WTC11 (cell line): ENCODE measurements around the gene HOMER1. TPM values are rescaled to one million over a fixed set of nuclear protein-coding genes. Genes with fewer than 3 reads are reported as not detected.

Experiments used
- ATAC-seq: fragments of 200-7000 bp; cut with Tn5 transposase; 2 replicates; pipeline ENCODE4 v1.10.0; 2021; ENCODE audit warnings: mild to moderate bottlenecking, moderate library complexity
- CTCF ChIA-PET: fragments of 300-600 bp; sonication (Branson Sonifier 250); formaldehyde crosslinking; loops from one replicate; lab custom pipeline; 2021; ENCODE audit warnings: antibody characterized with exemption; lab: Charles Lee
- POLR2A ChIA-PET: fragments of 350-600 bp; sonication (Branson Sonifier 250); formaldehyde crosslinking; loops from one replicate; lab custom pipeline; 2021; ENCODE audit warnings: antibody characterized with exemption; lab: Charles Lee
- DNase-seq: peaks from one replicate; pipeline ENCODE4 v3.0.0; 2021; ENCODE audit warnings: low spot score
- H3K27ac Mint-ChIP-seq: 2 replicates; pipeline ENCODE4 v1.8.0; 2021; ENCODE audit warnings: mixed read lengths
- H3K27me3 Mint-ChIP-seq: 2 replicates; pipeline ENCODE4 v1.8.0; 2021; ENCODE audit warnings: low read depth, mild to moderate bottlenecking, moderate library complexity, mixed read lengths
- H3K36me3 Mint-ChIP-seq: 2 replicates; pipeline ENCODE4 v1.8.0; 2021; ENCODE audit warnings: mixed read lengths
- H3K4me1 Mint-ChIP-seq: 2 replicates; pipeline ENCODE4 v1.8.0; 2022; ENCODE audit warnings: mixed read lengths
- H3K4me3 Mint-ChIP-seq: 2 replicates; pipeline ENCODE4 v1.8.0; 2021; ENCODE audit warnings: mild to moderate bottlenecking, moderate library complexity, mixed read lengths
- H3K9me3 Mint-ChIP-seq: 2 replicates; pipeline ENCODE4 v1.8.0; 2021; ENCODE audit warnings: mixed read lengths
- ARID4B ChIP-seq: sonication (generic); formaldehyde crosslinking; IDR thresholded peaks from 2 replicates; pipeline ENCODE4 v1.8.0; 2023; ENCODE audit warnings: missing genetic modification reagents, mild to moderate bottlenecking, borderline replicate concordance
- ATF1 ChIP-seq: sonication (generic); formaldehyde crosslinking; IDR thresholded peaks from 2 replicates; pipeline ENCODE4 v1.8.1; 2023; ENCODE audit warnings: mild to moderate bottlenecking, moderate library complexity, missing genetic modification reagents
- ATF3 ChIP-seq: sonication (generic); formaldehyde crosslinking; conservative IDR thresholded peaks from 2 replicates; pipeline ENCODE4 v1.8.1; 2022; ENCODE audit warnings: mild to moderate bottlenecking, missing genetic modification reagents
- E2F1 ChIP-seq: sonication (generic); formaldehyde crosslinking; IDR thresholded peaks from 2 replicates; pipeline ENCODE4 v1.8.0; 2022; ENCODE audit warnings: mild to moderate bottlenecking, missing genetic modification reagents
- ELF4 ChIP-seq: sonication (generic); formaldehyde crosslinking; IDR thresholded peaks from 2 replicates; pipeline ENCODE4 v1.8.1; 2022; ENCODE audit warnings: low read depth, mild to moderate bottlenecking, moderate library complexity, missing genetic modification reagents
- EMX1 ChIP-seq: fragments of 250-450 bp; sonication (Bioruptor Pico); IDR thresholded peaks from 2 replicates; pipeline ENCODE4 v1.8.0; 2021; ENCODE audit warnings: mild to moderate bottlenecking
- GTF2I ChIP-seq: fragments of 250-450 bp; sonication (Bioruptor Pico); conservative IDR thresholded peaks from 2 replicates; pipeline ENCODE4 v1.4.0; 2021; ENCODE audit warnings: mild to moderate bottlenecking
- IRF1 ChIP-seq: sonication (generic); formaldehyde crosslinking; IDR thresholded peaks from 2 replicates; pipeline ENCODE4 v1.8.0; 2023; ENCODE audit warnings: missing genetic modification reagents
- JUN ChIP-seq: sonication (generic); formaldehyde crosslinking; IDR thresholded peaks from 2 replicates; pipeline ENCODE4 v1.8.0; 2023; ENCODE audit warnings: mild to moderate bottlenecking, missing genetic modification reagents
- NR2C2 ChIP-seq: sonication (generic); formaldehyde crosslinking; IDR thresholded peaks from 2 replicates; pipeline ENCODE4 v1.8.0; 2022; ENCODE audit warnings: mild to moderate bottlenecking, missing genetic modification reagents
- NR3C1 ChIP-seq: sonication (generic); formaldehyde crosslinking; conservative IDR thresholded peaks from 2 replicates; pipeline ENCODE4 v1.8.1; 2023; ENCODE audit warnings: low read depth, mild to moderate bottlenecking, missing genetic modification reagents
- PRDM15 ChIP-seq: sonication (generic); formaldehyde crosslinking; IDR thresholded peaks from 2 replicates; pipeline ENCODE4 v1.8.0; 2022; ENCODE audit warnings: missing genetic modification reagents
- PREB ChIP-seq: sonication (generic); formaldehyde crosslinking; IDR thresholded peaks from 2 replicates; pipeline ENCODE4 v1.8.1; 2022; ENCODE audit warnings: mild to moderate bottlenecking, missing genetic modification reagents, moderate library complexity, borderline replicate concordance
- SMAD4 ChIP-seq: sonication (generic); formaldehyde crosslinking; IDR thresholded peaks from 2 replicates; pipeline ENCODE4 v1.8.0; 2022; ENCODE audit warnings: mild to moderate bottlenecking, missing genetic modification reagents
- SP1 ChIP-seq: sonication (generic); formaldehyde crosslinking; conservative IDR thresholded peaks from 2 replicates; pipeline ENCODE4 v1.8.1; 2022; ENCODE audit warnings: missing genetic modification reagents
- TEAD4 ChIP-seq: sonication (generic); formaldehyde crosslinking; IDR thresholded peaks from 2 replicates; pipeline ENCODE4 v1.8.0; 2022; ENCODE audit warnings: mild to moderate bottlenecking, missing genetic modification reagents
- ZBTB21 ChIP-seq: sonication (generic); formaldehyde crosslinking; IDR thresholded peaks from 2 replicates; pipeline ENCODE4 v1.8.1; 2023; ENCODE audit warnings: mild to moderate bottlenecking, missing genetic modification reagents, borderline replicate concordance
- ZBTB43 ChIP-seq: sonication (generic); formaldehyde crosslinking; IDR thresholded peaks from 2 replicates; pipeline ENCODE4 v1.8.1; 2023; ENCODE audit warnings: mild to moderate bottlenecking, missing genetic modification reagents
- ZNF281 ChIP-seq: sonication (generic); formaldehyde crosslinking; IDR thresholded peaks from 2 replicates; pipeline ENCODE4 v1.8.0; 2023; ENCODE audit warnings: mild to moderate bottlenecking, missing genetic modification reagents
- ZNF396 ChIP-seq: fragments of 250-450 bp; sonication (Bioruptor Pico); IDR thresholded peaks from 2 replicates; pipeline ENCODE4 v1.8.0; 2021; ENCODE audit warnings: mild to moderate bottlenecking, moderate library complexity, borderline replicate concordance
- total RNA-seq: library from RNA; stranded (reverse); gene quantifications from 3 replicates; pipeline ENCODE4 v1.2.3, GENCODE V29; 2021

Gene HOMER1
- total RNA-seq, 1 experiment from 2014 or later = 37.6 TPM

GRCh38 chr5:79540939-79541338 lies 27.0 kb upstream of the HOMER1 start (continued):
- TF ChIP-seq ZNF396 (no peak), ARID4B (CRISPR knock-in tag) (no peak), E2F1 (no peak)
- TF ChIP-seq, all 79 proteins: peak for 0

DNA sequence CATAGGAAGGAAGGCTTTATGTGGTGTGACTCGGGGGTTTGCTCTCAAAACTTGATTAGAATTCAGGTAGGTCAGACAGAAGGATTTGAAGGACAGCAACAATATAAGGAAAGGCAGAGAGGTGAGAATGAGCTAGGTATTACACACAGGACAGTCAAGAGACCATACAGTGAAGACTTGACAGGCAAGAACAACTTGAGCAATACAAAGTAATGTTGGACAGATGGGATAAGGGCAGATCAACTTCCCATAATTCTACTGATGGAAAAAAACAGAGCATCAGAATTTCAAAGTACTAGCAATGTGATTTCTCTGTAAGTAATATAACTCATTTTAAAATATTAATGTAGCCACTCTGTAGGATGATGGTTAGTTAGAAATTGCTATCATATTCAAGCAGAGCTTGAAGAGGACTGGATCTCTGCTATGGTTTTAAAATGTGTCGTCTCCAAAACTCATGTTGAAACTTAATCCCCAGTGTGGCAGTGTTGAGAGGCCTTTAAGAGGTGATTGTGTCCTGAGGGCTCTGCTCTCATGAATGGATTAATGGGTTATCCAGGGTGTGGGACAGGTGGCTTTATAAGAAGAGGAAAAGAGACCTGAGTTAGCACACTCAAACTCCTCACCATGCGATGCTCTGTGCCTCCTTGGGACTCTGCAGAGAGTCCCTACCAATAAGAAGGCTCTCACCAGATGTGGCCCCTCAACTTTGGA lies 22.4 kb upstream of the HOMER1 start:
- DNase-seq (no peak), ATAC-seq (no peak)
- no peak overlapping the region for H3K4me3 Mint-ChIP-seq
- H3K27ac Mint-ChIP-seq = no peak overlapping the region
- H3K36me3 Mint-ChIP-seq = no peaks in the 10 kb centered on the region
- TF ChIP-seq PREB (CRISPR knock-in tag) (no peak), SMAD4 (no peak), NR2C2 (CRISPR knock-in tag) (no peak), TEAD4 (CRISPR knock-in tag) (no peak), SP1 (CRISPR knock-in tag) (no peak), EMX1 (no peak), ATF3 (CRISPR knock-in tag) (no peak), NR3C1 (CRISPR knock-in tag) (no peak), ELF4 (no peak), PRDM15 (no peak), ZBTB43 (no peak), ATF1 (CRISPR knock-in tag) (no peak), GTF2I (CRISPR knock-in tag) (no peak), ZNF281 (no peak), ZBTB21 (CRISPR knock-in tag) (no peak), IRF1 (CRISPR knock-in tag) (no peak), JUN (CRISPR knock-in tag) (no peak)
- H3K4me1 Mint-ChIP-seq = no peaks in the 10 kb centered on the region
- ChIA-PET POLR2A (interaction anchor here (0.7 kb wide), 1 partner anchor 28 kb away, joined by 3 read pairs; no protein-coding TSS in a partner anchor), CTCF (interaction anchor here (1.0 kb wide), 1 partner anchor 514 kb away, joined by 3 read pairs; no protein-coding TSS in a partner anchor)
- no peaks in the 10 kb centered on the region for H3K27me3 Mint-ChIP-seq
- H3K9me3 Mint-ChIP-seq = no peaks in the 10 kb centered on the region
